IPS-18c (cell line): ENCODE measurements around the gene SLC44A4.
"Not testable (repeated sequence)": the region's sequence is repeated elsewhere in the genome, so short reads cannot be mapped to it uniquely, and the experiment has no call there.

Experiments used
- H3K4me3 ChIP-seq: 2 replicates; pipeline ENCODE4 v1.7.0; 2013; ENCODE audit warnings: low read depth, mild to moderate bottlenecking, low read length, moderate library complexity; ENCODE audit not compliant: insufficient read depth
- H3K9me3 ChIP-seq: one replicate; pipeline ENCODE4 v1.6.1; 2013; ENCODE audit warnings: mild to moderate bottlenecking, low read length, moderate library complexity; ENCODE audit not compliant: control insufficient read depth, insufficient read depth

The SLC44A4 gene

DNA sequence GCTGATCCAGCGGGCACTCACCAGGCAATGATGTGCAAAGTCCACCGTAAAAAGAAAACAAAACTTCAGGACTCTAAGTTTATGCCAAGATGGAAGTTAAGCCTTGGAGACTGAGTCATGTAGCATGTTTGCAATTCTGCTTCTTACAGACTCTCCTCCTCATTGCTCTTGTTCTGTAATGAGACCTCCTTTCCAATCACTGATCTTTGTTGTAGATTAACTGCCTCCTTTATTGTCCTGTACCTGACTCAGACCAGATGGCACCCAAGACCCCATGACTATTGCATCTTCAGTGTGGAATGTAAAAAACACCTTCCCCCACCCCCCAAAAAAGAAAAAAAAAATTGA is 27.3 kb downstream of the SLC44A4 start:
- H3K9me3 ChIP-seq, result peaks cover 2% of the 10 kb centered on the region
- H3K4me3 ChIP-seq, result no peak overlapping the region

DNA sequence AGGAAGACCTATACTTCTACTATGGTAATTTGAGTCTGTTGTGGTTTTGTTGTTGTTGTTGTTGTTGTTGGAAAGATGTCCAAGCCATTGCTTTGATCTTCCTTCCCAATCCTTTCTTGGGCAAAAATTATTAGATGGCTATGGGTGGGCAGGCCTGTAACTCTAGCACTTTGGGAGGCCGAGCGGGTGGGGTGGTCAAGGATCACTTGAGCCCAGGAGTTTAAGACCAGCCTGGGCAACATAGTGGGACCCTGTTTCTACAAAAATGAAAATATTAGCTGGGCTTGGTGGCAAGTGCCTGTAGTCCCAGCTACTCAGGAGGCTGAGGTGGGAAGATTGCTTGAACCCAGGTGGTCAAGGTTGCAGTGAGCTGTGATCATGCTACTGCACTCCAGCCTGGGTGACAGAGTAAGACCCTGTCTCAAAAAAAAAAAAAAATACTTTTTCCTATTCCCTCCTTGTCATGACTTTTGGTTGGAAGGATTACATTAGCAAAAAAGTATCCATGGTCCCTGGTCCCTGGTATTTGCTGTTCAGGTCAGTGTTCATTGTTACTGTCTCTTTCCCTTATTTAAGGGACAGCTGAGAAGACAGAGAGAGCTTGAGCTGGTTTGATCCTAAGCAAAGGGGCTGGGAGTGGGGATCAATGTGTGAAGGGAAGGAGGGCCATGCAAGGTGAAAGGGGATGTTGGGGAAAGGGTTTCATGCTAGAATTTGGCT is 27.9 kb downstream of the SLC44A4 start:
- H3K4me3 ChIP-seq, result no peak overlapping the region
- H3K9me3 ChIP-seq, result peaks cover 2% of the 10 kb centered on the region

DNA sequence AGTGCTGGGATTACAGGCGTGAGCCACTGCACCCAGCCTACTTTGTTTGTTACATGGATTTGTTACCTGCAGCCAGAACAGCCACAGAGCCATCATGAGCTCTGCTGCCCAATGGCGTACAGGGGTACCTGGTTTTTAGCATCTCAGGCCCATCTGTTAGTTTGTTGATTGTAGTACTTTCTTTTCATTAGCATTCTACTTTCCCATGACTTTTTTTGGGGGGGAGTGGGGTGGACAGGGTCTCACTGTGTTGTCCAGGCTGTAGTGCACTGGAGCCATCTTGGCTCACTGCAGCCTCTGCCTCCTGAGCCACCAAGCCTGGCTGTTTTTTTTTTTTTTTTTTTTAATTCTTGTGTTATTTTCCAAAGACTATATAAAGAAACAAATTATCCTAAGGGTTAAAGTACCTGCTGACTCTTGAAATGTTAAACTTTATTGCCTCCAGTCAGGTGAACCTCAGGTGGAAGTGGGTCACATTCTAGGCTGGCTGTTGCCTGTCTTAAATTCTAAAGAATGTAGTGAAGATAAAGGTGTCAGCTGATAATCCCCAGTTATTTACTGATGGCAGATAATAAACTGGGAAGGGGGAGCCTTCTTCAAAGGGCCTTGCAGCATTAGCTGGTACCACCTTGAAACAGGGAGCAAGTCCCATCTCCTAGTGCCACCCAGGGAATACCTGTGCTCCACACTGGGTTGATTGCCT is 31.4 kb downstream of the SLC44A4 start:
- peaks cover 5% of the 10 kb centered on the region for H3K9me3 ChIP-seq
- H3K4me3 ChIP-seq, result no peak overlapping the region

DNA sequence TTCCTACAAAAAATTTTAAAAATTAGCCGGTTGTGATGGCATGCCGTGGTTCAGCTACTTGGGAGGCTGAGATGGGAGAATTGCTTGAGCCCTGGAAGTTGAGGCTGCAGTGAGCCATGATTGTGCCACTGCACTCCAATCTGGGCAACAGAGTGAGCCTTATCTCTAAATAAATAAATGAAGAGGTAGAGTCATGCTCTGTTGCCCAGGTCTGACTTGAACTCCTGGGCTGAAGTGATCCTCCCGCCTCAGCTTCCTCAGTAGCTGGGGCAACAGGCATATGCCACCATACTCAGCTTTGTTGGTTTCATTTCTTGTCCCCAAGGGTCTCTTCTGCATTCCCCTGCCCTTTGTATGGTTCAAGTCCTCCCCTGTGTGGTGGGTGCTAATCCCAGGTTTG is 34.3 kb downstream of the SLC44A4 start:
- Histone ChIP-seq H3K9me3 (peaks cover 5% of the 10 kb centered on the region), H3K4me3 (no peak overlapping the region)

DNA sequence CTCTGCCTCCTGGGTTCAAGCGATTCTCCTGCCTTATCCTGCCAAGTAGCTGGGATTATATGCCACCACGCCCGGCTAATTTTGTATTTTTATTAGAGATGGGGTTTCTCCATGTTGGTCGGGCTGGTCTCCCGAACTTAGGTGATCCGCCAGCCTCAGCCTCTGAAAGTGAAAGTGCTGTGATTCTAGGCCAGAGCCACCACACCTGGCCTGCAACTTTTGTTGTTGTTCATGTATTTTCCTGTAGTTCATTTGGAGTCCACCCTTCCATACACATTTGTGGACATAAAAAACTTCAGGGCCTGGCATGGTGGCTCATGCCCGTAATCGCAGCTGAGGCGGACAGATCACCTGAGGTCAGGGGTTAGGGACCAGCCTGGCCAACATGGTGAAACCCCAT is 36.7 kb downstream of the SLC44A4 start:
- Histone ChIP-seq H3K9me3 (peaks cover 5% of the 10 kb centered on the region), H3K4me3 (no peak overlapping the region)

DNA sequence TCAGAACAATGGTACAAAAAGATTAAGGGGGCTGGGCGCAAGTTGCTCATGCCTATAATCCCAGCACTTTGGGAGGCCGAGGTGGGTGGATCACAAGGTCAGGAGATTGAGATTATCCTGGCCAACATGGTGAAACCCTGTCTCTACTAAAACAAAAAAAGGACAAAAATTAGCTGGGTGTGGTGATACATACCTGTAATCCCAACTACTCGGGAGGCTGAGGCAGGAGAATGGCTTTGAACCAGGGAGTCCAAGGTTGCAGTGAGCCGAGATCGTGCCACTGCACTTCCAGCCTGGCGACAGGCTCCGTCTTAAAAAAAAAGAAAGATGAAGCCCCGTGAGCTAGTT is 39.0 kb downstream of the SLC44A4 start:
- H3K9me3 ChIP-seq, H3K4me3 ChIP-seq: not testable (repeated sequence)

DNA sequence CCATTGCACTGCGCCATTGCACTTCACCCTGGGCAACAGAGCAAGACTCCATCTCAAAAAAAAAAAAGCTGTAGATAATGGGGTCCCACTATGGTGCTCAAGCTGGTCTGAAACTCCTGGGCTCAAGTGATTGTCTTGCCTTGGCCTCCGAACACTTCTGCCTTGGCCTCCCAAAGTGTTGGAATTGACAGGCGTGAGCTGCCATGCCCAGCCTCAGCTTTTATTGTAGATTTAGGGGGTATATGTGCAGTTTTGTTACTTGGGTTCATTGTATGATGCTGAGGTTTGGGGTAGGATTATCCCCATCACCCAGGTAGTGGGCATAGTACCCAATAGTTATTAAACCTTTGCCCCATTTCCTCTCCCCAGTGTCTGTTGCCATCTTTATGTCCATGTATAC is 39.8 kb downstream of the SLC44A4 start:
- peaks cover 4% of the 10 kb centered on the region for H3K9me3 ChIP-seq
- peak overlapping the region; percentile 2; the same call in 1 of the 2 replicates for H3K4me3 ChIP-seq

DNA sequence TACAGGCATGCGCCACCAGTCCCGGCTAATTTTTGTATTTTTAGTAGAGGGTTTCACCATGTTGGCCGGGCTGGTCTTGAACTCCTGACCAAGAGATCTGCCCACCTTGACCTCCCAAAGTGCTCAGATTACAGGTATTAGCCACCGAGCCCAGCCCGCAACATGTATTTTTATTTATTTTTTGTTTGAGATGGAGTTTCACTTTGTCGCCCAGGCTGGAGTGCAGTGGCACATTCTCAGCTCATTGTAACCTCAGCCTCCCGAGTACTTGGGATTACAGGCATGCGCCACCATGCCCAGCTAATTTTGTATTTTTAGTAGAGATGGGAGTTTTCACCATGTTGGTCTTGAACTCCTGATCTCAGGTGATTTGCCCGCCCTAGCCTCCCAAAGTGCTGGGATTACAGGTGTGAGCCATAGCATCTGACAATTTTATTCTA is 40.7 kb downstream of the SLC44A4 start:
- peak overlapping the region; percentile 99; the same call in 1 of the 2 replicates for H3K4me3 ChIP-seq
- not testable (repeated sequence) for H3K9me3 ChIP-seq

DNA sequence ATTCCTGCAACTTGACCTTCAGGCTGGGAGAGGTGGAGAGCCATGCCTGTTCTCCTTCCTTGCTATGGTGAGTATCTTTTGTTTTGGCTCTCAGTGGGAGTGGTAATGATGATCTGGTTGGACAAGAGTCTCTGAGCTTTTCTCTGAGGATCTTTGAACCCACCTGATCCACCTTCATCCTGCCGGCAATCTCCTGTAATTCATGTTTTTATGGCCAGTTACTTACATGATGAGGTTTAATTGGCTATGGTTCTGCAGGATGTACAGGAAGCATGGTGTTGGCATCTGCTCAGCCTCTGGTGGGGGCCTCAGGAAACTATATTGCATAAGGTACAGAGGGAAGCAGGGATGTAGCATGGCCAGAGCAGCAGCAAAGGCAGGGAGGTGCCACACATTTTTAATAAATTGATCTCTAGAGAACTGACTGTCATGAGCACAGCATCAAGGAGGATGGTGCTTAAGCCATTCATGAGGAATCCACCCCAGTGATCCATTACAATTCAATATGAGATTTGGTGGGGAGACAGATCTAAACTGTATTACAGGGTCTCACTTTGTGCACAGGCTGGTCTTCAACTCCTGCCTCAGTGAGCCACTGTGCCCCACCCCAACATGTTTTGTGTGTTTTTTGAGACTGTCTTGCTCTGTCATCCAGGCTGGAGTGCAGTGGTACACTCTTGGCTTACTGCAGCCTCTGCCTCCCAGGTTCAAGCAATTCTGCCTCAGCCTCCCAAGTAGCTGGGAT is 41.3 kb downstream of the SLC44A4 start:
- Histone ChIP-seq H3K9me3 (peaks cover 4% of the 10 kb centered on the region), H3K4me3 (peak overlapping the region; percentile 99)

DNA sequence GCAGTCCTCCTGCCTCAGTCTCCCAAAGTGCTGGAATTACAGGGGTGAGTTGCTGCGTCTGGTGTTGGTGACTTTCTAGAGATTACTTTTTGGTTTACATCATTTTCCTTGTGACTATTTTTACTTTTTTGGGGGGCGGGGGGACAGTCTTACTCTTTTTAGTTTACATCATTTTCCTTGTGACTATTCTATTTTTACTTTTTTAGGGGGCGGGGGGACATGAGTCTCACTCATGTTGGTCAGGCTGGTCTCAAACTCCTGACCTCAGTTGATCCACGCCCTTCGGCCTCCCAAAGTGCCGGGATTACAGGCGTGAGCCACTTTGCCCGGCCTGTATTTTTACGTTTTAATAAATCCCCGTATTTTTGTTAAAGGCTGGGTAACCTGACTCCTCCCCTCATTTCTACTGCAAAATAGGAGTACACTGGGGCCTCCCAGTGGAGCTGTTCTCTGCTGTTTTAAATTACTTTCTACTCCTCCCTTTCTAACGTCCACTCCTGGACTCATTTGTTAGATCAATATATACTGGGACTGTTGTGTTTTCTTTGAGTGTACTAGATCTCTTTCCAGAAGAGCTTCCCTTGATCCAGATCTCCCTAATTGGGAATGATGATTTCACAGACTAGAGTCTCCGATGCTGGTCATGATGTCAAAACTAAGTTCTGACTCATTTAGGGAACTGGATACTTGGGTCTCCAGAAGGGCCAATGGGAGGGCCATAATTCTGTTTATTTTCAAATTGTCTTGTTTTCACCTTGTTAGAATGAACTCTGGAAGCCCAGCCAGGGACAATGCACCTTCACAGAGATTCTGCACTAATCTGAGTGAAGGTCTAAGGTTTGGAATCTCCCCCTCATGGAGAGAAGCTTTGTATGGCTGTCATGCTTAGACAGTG is 42.1 kb downstream of the SLC44A4 start:
- H3K9me3 ChIP-seq, result peaks cover 4% of the 10 kb centered on the region
- peak overlapping the region; percentile 99 for H3K4me3 ChIP-seq

DNA sequence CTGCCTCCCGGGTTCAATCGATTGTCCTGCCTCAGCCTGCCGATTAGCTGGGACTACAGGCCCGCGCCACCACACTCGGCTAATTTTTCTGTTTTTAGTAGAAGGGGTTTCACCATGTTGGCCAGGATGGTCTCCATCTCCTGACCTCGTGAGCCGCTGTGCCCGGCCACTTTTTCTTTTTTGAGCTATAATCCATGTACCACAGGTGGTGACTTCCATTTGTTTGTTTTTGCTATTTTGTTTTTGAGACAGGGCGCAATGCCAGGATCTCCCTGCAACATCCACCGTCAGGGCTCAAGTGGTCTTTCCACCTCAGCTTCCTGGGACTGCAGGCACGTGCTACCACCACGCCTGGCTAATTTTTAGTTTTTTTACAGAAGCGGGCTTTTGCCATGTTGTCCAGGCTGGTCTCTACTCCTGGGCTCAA is 42.7 kb downstream of the SLC44A4 start:
- Histone ChIP-seq H3K9me3 (peaks cover 4% of the 10 kb centered on the region), H3K4me3 (peak overlapping the region; percentile 99)

DNA sequence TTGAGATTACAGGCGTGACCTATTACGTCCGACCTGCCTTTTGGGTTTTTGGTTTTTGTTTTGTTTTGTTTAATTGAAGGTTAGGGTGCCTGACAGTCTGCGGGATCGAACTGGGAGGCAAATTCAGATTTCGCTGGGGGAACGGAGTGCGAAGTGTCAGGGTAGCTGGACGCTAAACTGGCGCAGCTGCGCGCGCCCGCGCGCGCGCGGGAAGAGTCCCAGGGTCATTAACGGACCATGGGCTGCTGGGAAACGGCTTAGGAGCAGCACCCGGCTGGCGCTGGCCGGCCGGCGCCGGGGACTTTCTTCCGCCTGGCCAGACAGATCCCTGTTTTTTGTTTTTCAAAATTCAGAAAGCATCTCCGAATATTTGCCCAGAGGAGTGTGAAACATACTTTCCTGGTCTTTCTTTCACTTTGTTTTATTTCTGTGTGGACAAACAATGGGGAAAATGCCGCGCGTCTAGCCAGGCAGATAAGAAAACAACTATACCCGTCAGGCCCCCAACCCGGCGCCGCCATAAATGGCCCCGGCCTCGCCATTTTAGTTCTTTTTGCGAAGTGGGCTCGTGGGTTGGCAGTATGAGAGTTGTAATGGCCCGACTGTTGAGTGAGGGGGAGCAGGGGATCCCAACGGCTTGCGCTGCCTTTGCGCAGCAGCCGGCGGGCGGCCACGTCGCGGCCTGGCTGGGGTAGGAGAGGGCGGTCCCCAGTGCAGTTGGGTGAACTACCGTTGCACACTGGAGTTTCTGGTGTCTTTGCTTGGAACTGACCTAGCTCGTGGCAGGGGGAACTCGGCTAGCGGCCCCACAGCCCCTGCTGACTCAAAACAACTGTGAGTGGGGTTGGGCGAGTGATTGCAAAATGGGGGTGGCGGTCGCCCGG is 44.2 kb downstream of the SLC44A4 start:
- H3K9me3 ChIP-seq, result peaks cover 4% of the 10 kb centered on the region
- H3K4me3 ChIP-seq, result peak overlapping the region; percentile 99

DNA sequence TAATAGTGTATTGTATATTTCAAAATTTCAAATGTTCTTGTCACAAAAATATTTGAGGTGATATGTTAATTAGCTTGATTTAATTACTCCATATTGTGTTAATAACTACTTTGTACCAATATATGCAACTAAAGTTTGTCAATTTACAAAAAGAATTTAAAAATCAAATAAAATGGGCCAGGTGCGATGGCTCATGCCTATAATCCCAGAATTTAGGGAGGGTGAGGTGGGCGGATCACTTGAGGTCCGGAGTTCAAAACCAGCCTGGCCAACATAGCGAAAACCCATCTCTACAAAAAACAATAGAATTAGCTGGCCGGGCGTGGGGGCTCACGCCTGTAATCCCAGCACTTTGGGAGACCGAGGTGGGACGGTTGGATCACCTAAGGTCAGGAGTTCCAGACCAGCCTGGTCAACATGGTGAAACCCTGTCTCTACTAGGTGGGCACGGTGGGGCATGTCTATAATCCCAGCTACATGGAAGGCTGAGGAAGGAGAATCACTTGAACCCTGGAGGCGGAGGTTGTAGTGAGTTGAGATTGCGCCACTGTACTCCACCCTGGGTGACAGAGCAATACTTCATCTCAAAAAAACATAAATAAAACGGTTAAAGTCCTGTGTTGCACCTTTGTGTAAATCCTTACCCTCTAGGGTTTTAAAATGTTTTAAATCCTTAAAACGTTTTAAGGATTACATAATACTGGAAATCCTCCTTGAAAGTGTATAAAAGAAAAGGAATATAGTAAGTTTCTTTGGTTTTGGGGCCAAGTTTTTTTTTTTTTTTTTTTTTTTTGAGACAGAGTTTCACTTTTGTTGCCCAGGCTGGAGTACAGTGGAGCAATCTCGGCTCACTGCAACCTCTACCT is 47.2 kb downstream of the SLC44A4 start:
- Histone ChIP-seq H3K4me3 (no peak overlapping the region), H3K9me3 (peaks cover 4% of the 10 kb centered on the region)

DNA sequence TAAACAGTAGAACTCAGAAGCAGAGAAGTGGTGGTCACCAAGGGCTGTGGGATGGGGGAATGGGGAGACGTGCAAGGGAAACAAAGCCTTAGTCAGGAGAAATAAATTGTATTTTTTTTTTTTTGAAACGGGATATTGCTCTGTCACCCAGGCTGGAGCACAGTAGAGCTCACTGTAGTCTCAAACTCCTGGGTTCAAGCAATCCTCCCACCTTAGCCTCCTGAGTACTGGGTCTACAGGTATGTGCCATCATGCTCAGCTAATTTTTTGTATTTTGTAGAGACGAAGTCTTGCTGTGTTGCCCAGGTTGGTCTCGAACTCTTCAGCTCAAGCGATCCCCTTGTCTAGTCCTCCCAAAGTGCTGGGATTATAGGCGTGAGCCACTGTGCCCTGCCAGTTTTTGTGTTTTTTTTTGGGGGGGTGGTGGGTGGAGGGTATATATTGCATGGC is 47.9 kb downstream of the SLC44A4 start:
- peak overlapping the region; percentile 57 for H3K4me3 ChIP-seq
- peaks cover 4% of the 10 kb centered on the region for H3K9me3 ChIP-seq

DNA sequence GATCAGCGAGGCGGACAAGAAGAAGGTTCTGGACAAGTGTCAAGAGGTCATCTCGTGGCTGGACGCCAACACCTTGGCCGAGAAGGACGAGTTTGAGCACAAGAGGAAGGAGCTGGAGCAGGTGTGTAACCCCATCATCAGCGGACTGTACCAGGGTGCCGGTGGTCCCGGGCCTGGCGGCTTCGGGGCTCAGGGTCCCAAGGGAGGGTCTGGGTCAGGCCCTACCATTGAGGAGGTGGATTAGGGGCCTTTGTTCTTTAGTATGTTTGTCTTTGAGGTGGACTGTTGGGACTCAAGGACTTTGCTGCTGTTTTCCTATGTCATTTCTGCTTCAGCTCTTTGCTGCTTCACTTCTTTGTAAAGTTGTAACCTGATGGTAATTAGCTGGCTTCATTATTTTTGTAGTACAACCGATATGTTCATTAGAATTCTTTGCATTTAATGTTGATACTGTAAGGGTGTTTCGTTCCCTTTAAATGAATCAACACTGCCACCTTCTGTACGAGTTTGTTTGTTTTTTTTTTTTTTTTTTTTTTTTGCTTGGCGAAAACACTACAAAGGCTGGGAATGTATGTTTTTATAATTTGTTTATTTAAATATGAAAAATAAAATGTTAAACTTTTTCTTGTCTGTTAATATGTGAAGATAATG is 49.0 kb downstream of the SLC44A4 start:
- H3K4me3 ChIP-seq, result peak overlapping the region; percentile 57

More for the DNA sequence above, 49.0 kb downstream of the SLC44A4 start:
- H3K9me3 ChIP-seq, result no peaks in the 10 kb centered on the region
